Stimulated activated CD4-positive, alpha-beta T cell treated with anti-CD3 and anti-CD28 coated beads, TNF-alpha, amount 100 ng/mL, for 48 hours (primary cell): ENCODE data around the gene FGD4.

ENCODE experiments used
- DNase-seq, 3 donors: peaks; one replicate each; pipeline ENCODE4 v3.0.0-alpha.2; 2020; ENCODE audit warnings: low read depth in 3 of 3

Gene FGD4

DNA sequence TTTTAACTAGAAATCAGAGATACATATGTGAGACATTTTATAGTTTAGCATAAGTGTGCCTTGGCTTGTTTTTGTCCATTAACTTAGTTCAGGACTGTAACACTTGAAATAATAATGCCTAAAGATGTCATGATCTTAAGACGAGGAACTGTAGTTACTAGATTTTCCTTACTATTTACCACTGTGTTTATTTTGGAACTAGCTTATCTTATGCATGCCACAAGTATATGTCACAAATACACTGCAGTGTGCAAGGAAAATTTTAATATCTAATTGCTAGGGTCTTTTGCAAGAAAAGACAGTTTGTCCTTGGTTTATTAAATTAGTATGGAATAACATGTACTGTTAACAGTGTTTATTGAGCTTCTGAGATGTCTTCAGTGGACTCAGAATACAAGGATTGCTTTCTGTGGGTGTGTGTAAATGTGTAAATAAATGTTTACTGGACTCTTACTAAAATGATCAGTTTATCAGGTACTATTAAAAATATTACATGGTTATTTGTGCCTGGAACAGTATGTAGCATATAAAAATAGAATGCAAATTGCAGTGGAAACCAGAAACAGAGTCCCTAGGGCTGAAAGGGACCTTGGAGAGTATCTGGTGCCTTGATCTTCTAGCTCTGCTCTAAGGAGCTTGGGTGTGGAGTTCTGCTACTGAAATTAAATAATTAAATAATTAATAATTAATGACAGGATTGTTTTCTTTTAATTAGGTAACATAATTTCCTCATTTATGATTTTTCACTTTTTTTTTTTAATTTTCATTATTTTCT lies 58.1 kb downstream of the FGD4 start:
- no peak for DNase-seq

GRCh38 chr12:32460638-32461037 lies 61.3 kb downstream of the FGD4 start:
- DNase-seq: no peak

DNA sequence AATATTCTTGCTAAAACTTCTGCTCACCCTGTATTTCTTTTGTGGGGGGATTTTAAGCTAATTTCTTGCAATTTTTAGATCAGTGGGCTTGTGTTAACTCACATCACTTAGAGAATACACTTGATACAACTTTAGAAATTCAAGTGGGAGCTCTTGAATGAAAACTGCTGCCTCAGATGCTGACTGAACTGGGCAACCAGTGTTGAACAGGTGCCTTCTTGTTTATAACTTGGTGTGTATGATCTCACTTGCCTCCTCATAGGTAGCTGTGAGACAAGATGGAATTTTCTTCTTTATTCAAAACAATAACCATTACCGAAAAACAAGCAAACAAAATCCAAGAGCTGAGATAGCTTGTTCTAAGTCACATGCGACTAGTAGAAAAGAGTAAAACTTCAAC lies 63.5 kb downstream of the FGD4 start:
- DNase-seq: no peak

DNA sequence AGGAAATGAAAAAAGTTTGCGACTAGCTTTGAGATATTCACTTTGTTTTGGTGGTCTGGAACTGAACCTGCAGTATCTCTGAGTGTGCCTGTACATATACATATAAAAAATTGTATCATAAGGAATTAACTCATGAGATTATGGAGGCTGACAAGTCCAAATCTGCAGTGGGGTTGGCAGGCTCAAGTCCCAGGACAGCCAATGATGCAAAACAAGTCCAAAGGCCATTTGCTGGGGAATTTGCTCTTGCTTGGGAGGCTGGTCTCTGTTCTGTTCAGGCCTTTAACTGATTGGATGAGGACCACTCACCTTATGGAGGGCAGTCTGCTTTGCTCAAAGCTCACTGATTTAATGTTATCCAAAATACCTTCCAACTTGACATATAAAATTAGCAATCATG lies 66.8 kb downstream of the FGD4 start:
- DNase-seq: no peak

GRCh38 chr12:32466986-32467711 lies 67.8 kb downstream of the FGD4 start:
- no peak for DNase-seq

GRCh38 chr12:32467959-32468863 lies 68.9 kb downstream of the FGD4 start:
- no peak for DNase-seq

- no peak for DNase-seq
Measured at GRCh38 chr12:32470936-32471470, 71.6 kb downstream of the FGD4 start.

DNA sequence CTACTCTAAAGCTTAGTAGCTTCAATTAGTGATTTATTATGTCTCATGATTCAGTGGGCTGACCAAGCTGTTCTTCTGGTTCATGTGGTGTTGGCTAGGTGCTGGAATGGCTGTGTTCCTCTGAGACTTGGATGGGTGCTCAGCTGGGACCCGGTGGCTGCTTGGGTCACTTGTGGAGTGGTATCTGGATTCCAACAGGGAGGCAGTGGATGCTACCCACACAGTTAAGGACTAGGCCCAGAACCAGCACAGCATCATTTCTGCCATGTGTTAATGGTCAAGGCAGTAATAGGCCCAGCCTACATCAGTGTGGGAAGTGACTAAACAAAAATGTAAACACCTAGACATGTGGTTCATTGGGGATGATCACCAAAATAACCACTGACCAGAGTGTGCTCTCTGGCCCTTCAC lies 72.2 kb downstream of the FGD4 start:
- DNase-seq: no peak

- no peak for DNase-seq
Measured at GRCh38 chr12:32475724-32476123, 76.4 kb downstream of the FGD4 start.

- DNase-seq: no peak
Measured at GRCh38 chr12:32476446-32476845, 77.1 kb downstream of the FGD4 start.

DNA sequence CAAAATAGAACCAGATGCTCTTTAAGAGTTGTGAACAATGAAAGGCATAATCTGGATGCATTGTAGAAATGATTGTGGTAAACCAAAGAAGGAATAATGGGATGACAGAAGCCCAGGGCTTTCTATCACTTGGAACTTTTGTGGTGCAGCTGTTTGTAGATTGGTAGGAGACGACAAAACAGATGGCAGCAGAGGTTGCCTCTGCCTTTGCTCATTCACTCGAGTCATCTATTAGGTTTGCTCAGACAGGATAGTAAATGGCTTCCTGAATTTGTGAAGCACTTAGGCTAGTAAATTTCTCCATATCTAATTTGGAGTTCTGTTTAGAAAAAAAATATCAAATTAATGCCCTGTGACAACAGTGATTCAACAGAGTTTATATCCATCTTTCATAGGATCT lies 78.4 kb downstream of the FGD4 start:
- no peak for DNase-seq

GRCh38 chr12:32478166-32478565 lies 78.8 kb downstream of the FGD4 start:
- DNase-seq: no peak

- DNase-seq: no peak
Measured at GRCh38 chr12:32478858-32479725, 79.7 kb downstream of the FGD4 start.

GRCh38 chr12:32482226-32482625 lies 82.9 kb downstream of the FGD4 start:
- DNase-seq: no peak

- no peak for DNase-seq
Measured at GRCh38 chr12:32483499-32483898, 84.1 kb downstream of the FGD4 start.

DNA sequence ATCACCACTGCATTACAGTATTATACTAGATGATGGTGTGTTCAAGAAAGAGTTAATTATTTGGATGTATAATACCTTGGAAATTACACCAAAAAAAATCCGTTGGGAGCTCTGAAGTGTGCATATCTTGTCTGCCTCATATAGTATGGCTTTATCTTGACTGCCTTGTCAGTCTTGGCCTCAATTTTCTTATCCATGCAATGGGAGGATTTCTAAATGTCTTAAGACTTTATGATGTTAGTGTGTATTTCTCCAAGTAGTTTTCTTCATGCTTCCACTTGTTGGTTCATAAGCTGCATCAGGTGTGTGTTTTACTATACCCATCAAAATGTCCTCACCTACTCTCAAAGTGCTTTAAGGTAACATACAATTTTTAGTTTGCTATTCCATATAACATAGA lies 84.6 kb downstream of the FGD4 start:
- DNase-seq: no peak

DNA sequence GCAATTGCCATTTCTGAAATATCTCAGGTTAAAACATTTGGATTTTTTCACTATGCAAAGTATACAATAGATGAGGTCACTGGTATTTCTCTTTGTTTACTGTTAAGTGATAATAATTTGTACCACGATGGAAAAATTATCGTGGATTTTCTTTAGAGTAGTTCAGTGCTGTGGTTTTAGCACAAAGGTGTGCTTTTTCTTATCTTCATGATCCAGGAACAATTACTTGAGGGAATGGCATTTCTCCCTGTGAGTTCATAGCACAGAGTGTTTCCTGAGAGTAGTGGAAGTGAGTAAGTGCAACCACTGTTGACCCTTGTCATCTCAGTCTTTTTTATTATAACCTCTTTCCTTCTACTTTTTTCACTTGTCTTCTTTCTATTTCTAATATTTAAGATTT lies 86.8 kb downstream of the FGD4 start:
- DNase-seq: no peak

DNA sequence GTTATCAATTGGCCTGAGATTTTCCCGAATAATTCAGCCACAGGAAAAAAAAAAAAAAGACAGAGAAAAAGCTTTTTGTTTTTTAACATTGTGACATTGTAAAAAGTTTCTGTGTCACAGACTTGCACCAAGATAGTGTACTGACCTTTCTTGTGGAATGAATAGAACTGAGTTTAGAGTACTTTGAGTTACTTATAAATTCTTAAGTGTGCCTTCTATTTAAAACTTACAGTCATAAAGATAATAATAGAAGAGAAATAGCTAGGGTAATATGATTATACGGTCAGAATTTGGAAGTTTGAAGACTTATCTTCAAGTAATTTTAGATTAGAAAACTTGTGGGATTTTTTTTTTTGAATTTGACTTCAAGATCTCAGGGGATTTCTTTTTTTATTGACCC lies 88.8 kb downstream of the FGD4 start:
- DNase-seq: no peak

- no peak for DNase-seq
Measured at GRCh38 chr12:32489070-32489469, 89.7 kb downstream of the FGD4 start.

- no peak for DNase-seq
Measured at GRCh38 chr12:32490801-32491200, 91.4 kb downstream of the FGD4 start.

- DNase-seq: no peak
Measured at GRCh38 chr12:32493282-32493681, 93.9 kb downstream of the FGD4 start.
